HG02885 (cell line): Measurements from ENCODE around the gene BIN2.
"Not testable (repeated sequence)": the region's sequence is repeated elsewhere in the genome, so short reads cannot be mapped to it uniquely, and the experiment has no call there.

Experiments
- ATAC-seq: cut with Tn5 transposase; IDR thresholded peaks from one replicate; pipeline ENCODE4 v1.9.1; 2021; ENCODE audit warnings: mild to moderate bottlenecking; ENCODE audit not compliant: unreplicated experiment, poor library complexity

BIN2 gene

GRCh38 chr12:51265024-51265423 lies 59.0 kb downstream of the BIN2 start:
- no peak for ATAC-seq

- no peak for ATAC-seq
Measured at GRCh38 chr12:51264297-51264696, 59.7 kb downstream of the BIN2 start.

GRCh38 chr12:51263341-51263740 lies 60.6 kb downstream of the BIN2 start:
- ATAC-seq, result no peak

- ATAC-seq, result no peak
Measured at GRCh38 chr12:51262758-51263177, 61.2 kb downstream of the BIN2 start.

- ATAC-seq, result not testable (repeated sequence)
Measured at GRCh38 chr12:51259600-51259999, 64.4 kb downstream of the BIN2 start.

GRCh38 chr12:51254536-51254935 lies 69.4 kb downstream of the BIN2 start:
- no peak for ATAC-seq

GRCh38 chr12:51253276-51253675 lies 70.7 kb downstream of the BIN2 start:
- ATAC-seq, result no peak

- ATAC-seq, result no peak
Measured at GRCh38 chr12:51247523-51248206, 76.3 kb downstream of the BIN2 start.

GRCh38 chr12:51246254-51246853 lies 77.6 kb downstream of the BIN2 start:
- ATAC-seq, result no peak

- ATAC-seq, result no peak
Measured at GRCh38 chr12:51245476-51246253, 78.3 kb downstream of the BIN2 start.

GRCh38 chr12:51244269-51244668 lies 79.7 kb downstream of the BIN2 start:
- no peak for ATAC-seq

- no peak for ATAC-seq
Measured at GRCh38 chr12:51242876-51243275, 81.1 kb downstream of the BIN2 start.

GRCh38 chr12:51242120-51242519 lies 81.9 kb downstream of the BIN2 start:
- ATAC-seq, result no peak

- ATAC-seq, result no peak
Measured at GRCh38 chr12:51240971-51241370, 83.0 kb downstream of the BIN2 start.

- ATAC-seq, result peak; percentile 92
Measured at GRCh38 chr12:51238510-51239334, 85.3 kb downstream of the BIN2 start, which contains the start of gene DAZAP2. Gene DAZAP2 (plus strand): TSS chr12:51238826. CDS start chr12:51238908, 82 bp downstream.

GRCh38 chr12:51238037-51238509 lies 85.9 kb downstream of the BIN2 start:
- peak; percentile 3 for ATAC-seq

- no peak for ATAC-seq
Measured at GRCh38 chr12:51234530-51234929, 89.4 kb downstream of the BIN2 start.

- ATAC-seq, result no peak
Measured at GRCh38 chr12:51232642-51233041, 91.3 kb downstream of the BIN2 start.
